Lower leg skin (tissue), 3 donors: ENCODE measurements around the gene FLRT2.

Source experiments
- CTCF ChIP-seq, 3 donors: fragments of 450-650 bp; IDR thresholded peaks; one replicate each; pipeline ENCODE4 v1.5.1; 2016; ENCODE audit warnings: antibody characterized with exemption in 3 of 3, mild to moderate bottlenecking in 3 of 3, moderate library complexity in 2 of 3
- POLR2A ChIP-seq, 2 donors: fragments of 450-650 bp; IDR thresholded peaks; one replicate each; pipeline ENCODE4 v1.6.1; 2016 to 2017; ENCODE audit warnings: antibody characterized with exemption in 2 of 2, mild to moderate bottlenecking in 1 of 2, moderate library complexity in 1 of 2

- TF ChIP-seq CTCF (IDR thresholded peaks at IDR 0.05) (no peak), POLR2A (IDR thresholded peaks at IDR 0.05) (no peak)
These were observed 28.6 kb downstream of the FLRT2 start for GRCh38 chr14:85558505-85558904.
